ENCODE data around the gene ACTRT2. TPM values are rescaled to one million over a fixed set of nuclear protein-coding genes. Genes with fewer than 3 reads are reported as not detected.

ACTRT2 gene
- total and polyA plus RNA-seq, 2 experiments from 2014 or later = not detected

GRCh38 chr1:3068564-3069431 lies 47.5 kb downstream of the ACTRT2 start, which contains the start of gene PRDM16:
TSS of gene PRDM16 (plus strand) at chr1:3069203. CDS start at chr1:3069260, 57 bp downstream.
- Histone ChIP-seq H3K27me3 (peaks cover 75% of the 10 kb centered on the region), H3K79me2 (peaks cover 21% of the 10 kb centered on the region), H3K36me3 (replicated peaks; ENCODE audit: insufficient read depth, low read depth) (no peaks in the 10 kb centered on the region), H3K9me3 (ENCODE audit: low read depth) (no peaks in the 10 kb centered on the region), H3K4me1 (ENCODE audit: insufficient read depth) (peaks cover 24% of the 10 kb centered on the region), H4K20me1 (ENCODE audit: insufficient read depth, poor library complexity, severe bottlenecking) (no peaks in the 10 kb centered on the region), H3K4me3 (peak within 1 kb of the TSS; percentile 93), H3K4me2 (peak within 1 kb of the TSS; percentile 96), H2AFZ (peak within 1 kb of the TSS; percentile 84), H3K9me2 (replicated peaks; ENCODE audit: insufficient read depth) (no peaks in the 10 kb centered on the region), H3K27ac (peak within 1 kb of the TSS; percentile 79)
- peak; percentile 67 for DNase-seq (ENCODE audit: low spot score)
- no peak for TF ChIP-seq EZH2phosphoT487 (IDR thresholded peaks at IDR 0.05; ENCODE audit: low read depth, severe bottlenecking, unreplicated experiment)
- TF ChIP-seq CTCF (IDR thresholded peaks at IDR 0.05; ENCODE audit: poor library complexity) = no peak
- TF ChIP-seq EZH2 (IDR thresholded peaks at IDR 0.05; ENCODE audit: borderline replicate concordance) = peak; percentile 39
- WGBS (ENCODE audit: low lambda C conversion rate, missing lambda C conversion rate) = 1% methylated on average over 41 of the region's 106 CpGs

- Histone ChIP-seq H3K27me3 (peaks cover 75% of the 10 kb centered on the region), H3K4me2 (peak overlapping the region; percentile 96), H3K4me1 (ENCODE audit: insufficient read depth) (peaks cover 21% of the 10 kb centered on the region), H2AFZ (no peak overlapping the region), H3K27ac (peak overlapping the region; percentile 79), H3K79me2 (peaks cover 25% of the 10 kb centered on the region), H3K9me2 (replicated peaks; ENCODE audit: insufficient read depth) (no peaks in the 10 kb centered on the region), H3K4me3 (peak overlapping the region; percentile 93), H3K9me3 (ENCODE audit: low read depth) (no peaks in the 10 kb centered on the region), H3K36me3 (replicated peaks; ENCODE audit: insufficient read depth, low read depth) (no peaks in the 10 kb centered on the region), H4K20me1 (ENCODE audit: insufficient read depth, poor library complexity, severe bottlenecking) (no peaks in the 10 kb centered on the region)
- 1% methylated on average over 11 of the region's 91 CpGs for WGBS (ENCODE audit: low lambda C conversion rate, missing lambda C conversion rate)
- TF ChIP-seq CTCF (IDR thresholded peaks at IDR 0.05; ENCODE audit: poor library complexity) (peak; percentile 62), EZH2phosphoT487 (IDR thresholded peaks at IDR 0.05; ENCODE audit: low read depth, severe bottlenecking, unreplicated experiment) (peak; percentile 48), EZH2 (IDR thresholded peaks at IDR 0.05; ENCODE audit: borderline replicate concordance) (no peak)
- DNase-seq (ENCODE audit: low spot score) = peak; percentile 87
Observed at GRCh38 chr1:3069491-3070308, 48.4 kb downstream of the ACTRT2 start.

- H3K27ac ChIP-seq = peak overlapping the region; percentile 24
Observed at GRCh38 chr1:3070309-3070643, 49.0 kb downstream of the ACTRT2 start.

More at GRCh38 chr1:3070309-3070643, 49.0 kb downstream of the ACTRT2 start:
- Histone ChIP-seq H3K36me3 (replicated peaks; ENCODE audit: insufficient read depth, low read depth) (no peaks in the 10 kb centered on the region), H2AFZ (peak overlapping the region; percentile 45), H3K9me2 (replicated peaks; ENCODE audit: insufficient read depth) (no peaks in the 10 kb centered on the region), H4K20me1 (ENCODE audit: insufficient read depth, poor library complexity, severe bottlenecking) (no peaks in the 10 kb centered on the region), H3K27me3 (peaks cover 75% of the 10 kb centered on the region), H3K4me1 (ENCODE audit: insufficient read depth) (peaks cover 21% of the 10 kb centered on the region), H3K4me2 (peak overlapping the region; percentile 96), H3K79me2 (peaks cover 27% of the 10 kb centered on the region), H3K4me3 (peak overlapping the region; percentile 23), H3K9me3 (ENCODE audit: low read depth) (no peaks in the 10 kb centered on the region)
- 0% methylated on average over 6 of the region's 57 CpGs for WGBS (ENCODE audit: low lambda C conversion rate, missing lambda C conversion rate)
- no peak for DNase-seq (ENCODE audit: low spot score)
- TF ChIP-seq CTCF (IDR thresholded peaks at IDR 0.05; ENCODE audit: poor library complexity) (no peak), EZH2 (IDR thresholded peaks at IDR 0.05; ENCODE audit: borderline replicate concordance) (no peak), EZH2phosphoT487 (IDR thresholded peaks at IDR 0.05; ENCODE audit: low read depth, severe bottlenecking, unreplicated experiment) (no peak)

Measured in hepatocyte (in vitro differentiated cells).